Measurements from ENCODE around the gene GRID1.
"Not testable (repeated sequence)": the region's sequence is repeated elsewhere in the genome, so short reads cannot be mapped to it uniquely, and the experiment has no call there.

The GRID1 gene

DNA sequence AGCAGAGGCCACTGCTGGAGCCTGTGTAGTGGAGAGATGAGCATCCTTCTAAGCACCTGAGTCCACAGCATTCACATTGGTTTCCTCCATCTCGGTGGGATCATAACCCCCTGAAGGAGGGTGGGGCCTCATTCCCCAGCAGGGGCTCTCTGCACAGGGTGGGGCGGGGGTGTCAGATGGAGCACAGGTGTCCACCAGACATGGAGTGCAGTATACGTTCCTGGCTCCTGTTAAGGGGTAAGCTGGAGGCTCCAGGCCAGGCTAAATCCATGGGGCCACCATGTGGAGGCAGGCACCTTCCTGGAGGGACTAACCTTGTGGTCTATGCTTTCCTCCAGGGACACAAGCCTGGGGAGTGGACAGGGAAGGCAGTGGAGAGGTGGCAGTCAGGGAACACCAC lies 252.6 kb downstream of the GRID1 start:
- no peak for DNase-seq

DNA sequence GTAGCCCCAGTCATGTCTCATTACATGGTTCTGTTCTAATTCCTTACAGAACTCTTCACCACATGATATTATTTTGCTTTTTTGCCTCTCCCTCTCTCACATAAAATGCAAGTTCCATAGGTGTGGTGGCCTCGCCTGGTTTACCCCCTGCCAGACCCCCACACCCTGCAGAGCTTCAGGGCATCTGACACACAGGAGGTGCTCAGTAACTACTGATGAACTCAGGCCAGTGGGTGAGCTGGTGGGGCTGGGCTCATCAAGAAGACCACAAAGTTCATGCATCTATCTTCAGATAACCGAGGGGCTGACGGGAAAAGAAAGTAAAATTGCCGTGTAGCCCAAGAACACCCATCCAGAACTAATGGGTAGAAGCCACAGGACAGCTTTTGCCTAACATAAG lies 253.1 kb downstream of the GRID1 start:
- DNase-seq, result no peak

DNA sequence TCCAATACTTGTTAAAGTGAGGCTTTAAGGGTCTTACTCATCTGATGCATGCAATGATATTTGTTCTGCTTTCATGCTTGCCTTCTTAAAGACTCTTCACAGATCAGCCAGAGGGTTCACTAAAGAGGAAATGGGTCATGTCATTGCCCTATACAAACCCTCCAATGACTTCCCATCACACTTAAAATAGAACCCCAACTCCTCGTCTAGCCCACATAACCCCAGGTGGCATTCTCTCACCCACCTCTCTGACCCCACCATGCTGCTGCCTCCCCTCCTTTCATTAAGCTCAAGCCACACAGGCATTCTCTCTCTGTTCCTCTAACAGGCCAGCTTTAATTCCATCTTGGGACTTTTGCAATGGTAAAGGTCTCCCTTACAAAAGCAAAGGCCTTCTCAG lies 253.6 kb downstream of the GRID1 start:
- no peak for DNase-seq

DNA sequence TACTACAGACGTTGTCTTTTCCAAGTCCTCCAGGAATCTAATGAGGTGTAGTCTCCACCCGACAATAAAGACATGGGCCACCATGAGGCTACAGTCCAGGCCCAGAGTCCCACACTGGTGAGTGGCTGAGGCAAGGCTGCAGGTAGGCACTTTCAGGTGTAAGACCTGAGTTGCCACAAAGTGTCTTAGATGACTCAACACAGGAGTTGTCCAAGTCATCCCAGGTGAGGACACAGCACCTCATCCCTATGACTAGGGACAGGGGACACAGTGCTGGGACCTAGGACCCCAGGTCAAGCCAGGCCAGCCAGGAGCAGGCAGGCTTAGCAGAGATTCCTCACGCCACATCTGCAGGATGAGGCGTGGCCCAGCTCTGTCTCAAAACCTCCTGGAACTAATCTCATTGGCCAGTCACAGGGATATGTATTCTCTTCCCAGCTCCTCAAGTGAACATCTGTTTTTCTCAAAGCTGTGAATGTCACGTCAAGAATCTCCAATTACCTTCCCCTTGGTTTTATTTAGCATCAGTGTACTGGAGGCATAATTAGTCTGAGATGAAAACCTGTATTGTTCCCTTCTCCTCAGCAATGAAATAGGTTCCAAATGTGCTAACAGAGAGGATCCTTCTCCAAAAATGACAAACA lies 254.6 kb downstream of the GRID1 start:
- no peak for DNase-seq

DNA sequence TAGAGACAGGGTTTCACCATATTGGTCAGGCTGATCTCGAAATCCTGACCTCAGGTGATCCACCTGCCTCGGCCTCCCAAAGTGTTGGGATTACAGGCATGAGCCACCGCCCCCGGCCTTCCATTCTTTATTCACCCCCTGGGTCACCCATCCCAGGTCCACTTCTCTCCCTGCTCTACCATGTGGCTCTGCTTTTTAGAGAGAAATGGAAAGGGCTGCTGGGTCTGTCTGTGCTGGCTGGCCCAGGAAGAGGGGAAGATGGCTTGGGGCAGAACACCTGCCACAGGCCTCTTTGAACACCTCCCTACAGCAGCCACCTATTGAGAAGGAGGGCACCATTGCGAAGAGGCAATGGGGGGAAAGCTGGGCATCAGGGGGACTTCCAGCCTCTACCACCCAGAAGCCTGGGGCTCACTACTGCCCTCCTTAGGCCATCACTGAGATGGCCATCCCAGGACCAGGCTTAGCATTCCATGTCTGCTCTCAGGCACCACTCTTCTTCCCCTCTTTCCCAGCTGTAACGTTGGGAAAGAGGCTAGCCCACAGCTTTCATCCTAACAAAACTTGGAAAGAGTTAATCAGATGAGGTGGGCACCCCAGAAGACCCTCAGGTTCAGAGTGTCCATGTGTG lies 256.3 kb downstream of the GRID1 start:
- no peak for DNase-seq

DNA sequence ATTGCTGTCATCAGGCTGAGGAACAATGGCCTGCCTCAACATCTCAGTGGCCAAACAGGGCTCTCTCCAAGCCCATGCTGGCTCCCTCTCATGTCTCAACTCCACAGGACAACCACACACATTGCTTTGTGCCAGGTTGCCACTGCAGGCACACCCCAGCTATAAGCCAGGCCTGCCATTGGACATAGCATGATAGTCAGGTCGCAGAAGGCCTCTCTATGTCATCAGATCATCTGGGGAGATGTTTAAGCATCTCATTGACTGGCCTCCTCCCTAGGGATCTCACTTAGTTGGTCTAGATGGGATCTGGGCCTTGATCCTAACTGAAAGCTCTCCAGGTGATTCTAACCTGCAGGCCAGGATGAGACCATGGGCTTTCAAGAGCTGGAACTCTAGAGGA lies 257.2 kb downstream of the GRID1 start:
- DNase-seq, result no peak

DNA sequence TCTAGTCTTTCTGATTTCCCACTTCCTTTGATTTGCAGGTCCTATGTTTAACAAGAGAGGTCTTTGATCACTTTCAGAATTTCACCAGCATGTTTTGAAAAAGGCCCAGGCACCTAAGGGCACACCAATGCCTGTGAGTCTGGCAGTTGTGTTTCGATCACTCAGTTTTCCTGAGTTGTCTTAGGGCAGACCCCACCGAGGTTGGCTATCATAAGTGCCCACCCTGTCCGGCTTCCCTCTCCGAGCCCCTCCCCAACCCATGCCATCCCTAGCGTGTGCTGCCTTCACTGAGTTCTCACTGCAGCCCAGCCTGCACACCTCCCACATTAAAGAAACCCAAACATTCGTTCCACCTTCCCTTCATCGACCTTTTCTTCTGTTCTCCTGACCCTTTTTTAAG lies 257.9 kb downstream of the GRID1 start:
- no peak for DNase-seq

DNA sequence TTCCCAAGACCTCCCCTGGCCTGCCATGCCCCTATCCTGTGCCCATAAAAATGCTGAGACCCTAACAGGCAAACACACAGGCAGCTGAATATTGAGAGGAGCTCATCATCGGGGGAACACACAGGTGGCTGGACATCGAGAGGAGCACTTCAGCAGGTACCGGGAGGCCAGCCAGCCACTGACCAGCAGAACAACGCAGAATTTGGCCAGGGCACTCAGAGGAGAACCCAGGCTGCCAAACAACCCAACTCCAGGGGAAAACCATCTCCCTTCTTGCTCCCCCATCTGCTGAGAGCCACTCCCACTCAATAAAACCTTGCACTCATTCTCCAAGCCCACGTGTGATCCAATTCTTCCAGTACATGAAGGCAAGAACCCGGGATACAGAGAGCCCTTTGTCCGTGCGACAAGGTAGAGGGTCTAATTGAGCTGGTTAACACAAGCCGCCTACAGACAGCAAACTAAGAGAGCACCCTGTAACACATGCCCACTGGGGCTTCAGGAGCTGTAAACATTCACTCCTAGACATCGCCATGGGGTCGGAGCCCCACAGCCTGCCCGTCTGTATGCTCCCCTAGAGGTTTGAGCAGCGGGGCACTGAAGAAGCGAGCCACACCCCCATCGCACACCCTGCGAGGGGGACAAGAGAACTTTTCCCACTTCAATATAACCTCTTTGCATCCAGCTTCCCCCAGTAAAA lies 258.8 kb downstream of the GRID1 start:
- DNase-seq, result not testable (repeated sequence)

DNA sequence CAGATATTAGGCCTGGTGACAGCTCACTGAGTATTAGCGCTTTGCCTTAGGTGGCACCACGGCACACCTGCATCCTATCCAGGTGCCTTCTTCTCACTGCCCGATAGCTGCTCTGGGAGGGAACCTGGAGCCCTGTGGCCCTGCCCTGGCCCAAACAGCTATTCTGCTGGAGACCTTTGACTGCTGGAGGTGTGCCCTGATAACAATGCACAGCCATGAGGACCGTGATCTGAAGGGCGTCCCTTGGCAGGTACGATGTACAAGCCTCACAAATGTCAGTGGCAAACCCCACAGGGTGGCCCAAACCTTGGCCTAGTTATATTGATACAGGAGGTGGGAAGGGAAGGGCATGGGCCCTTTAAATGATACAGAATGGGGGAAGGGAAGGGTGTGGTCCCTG lies 259.5 kb downstream of the GRID1 start:
- DNase-seq, result no peak

DNA sequence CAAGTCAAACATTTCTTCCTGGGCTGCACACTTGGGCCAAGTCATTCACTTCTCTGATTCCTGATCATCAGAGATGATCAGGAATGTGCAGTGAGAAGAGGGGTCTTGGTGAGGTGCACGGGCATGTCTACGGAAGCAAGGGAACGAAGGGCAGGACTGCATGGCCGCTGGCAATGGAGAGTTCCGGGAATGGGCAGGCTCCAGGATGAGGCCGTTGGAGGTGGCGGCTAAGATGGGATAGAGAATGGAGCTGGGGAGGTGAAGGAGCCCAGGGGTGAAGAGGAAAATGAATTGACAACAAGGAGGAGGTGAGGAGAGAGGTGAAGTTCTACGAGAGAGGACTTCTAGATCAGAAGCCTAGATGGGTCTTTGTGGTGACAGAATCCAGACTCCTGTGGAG lies 260.0 kb downstream of the GRID1 start:
- no peak for DNase-seq

DNA sequence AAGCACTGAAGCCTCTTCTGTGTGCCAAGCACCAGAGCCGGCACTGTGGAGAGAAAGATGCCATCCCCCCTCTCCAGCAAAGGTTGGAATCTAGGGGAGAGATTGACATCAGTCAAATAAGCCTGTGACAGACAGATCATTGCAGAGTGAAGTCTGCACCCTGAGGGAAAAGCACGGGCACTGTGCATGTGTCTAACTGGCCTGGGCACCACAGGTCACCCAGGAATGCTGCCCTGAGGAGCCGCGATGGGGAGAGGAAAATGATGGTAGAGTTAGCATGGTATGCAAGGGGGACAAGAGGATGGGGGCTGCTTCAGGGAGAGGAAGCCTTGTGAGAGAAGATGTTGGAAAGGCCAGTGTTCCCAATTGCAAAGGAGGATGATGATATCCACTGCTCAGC lies 261.0 kb downstream of the GRID1 start:
- no peak for DNase-seq

DNA sequence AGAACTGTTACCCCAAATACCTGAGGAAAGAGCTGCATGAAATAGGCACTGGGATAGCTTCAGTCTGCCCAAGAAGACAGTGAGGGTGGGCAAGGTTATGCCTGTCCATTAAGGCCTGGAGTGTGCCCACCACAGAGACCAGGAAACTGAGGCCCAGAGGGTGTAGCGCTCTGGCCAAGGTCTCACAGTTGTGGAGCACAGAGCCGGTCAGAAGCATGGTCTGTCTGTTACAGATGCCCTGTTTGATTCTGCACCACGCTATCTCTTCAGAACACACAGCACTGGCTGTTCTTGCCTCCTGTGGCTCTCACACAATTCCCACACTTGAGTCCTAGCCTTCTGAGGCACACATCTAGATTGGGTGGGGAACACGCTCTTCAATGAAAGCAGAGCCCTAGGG lies 261.4 kb downstream of the GRID1 start:
- DNase-seq, result no peak

DNA sequence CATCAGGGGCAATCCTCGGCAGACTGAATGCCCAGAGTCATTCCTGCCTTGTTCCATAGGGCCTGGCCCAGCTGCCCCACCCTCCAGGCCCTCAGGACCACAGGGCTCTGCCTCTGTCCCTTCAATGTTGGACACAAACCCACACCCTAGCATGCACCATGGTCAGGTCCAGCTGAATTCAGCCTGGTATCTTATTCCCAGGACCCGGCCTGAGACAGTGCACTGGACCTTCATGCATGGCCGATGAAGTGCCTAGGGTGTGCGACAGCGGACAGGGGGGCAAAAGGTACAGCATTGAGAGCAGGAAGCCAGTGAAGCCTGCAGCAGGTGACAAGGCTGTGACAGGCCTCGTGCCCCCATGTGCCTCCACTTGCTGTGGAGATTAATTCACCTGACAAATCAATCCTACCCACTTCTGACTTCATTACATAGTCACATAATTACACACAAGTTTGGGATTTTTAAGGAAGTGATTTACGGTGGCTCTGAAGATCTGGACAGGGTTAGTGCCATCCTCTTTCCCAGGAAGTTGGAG lies 261.9 kb downstream of the GRID1 start:
- DNase-seq, result no peak

DNA sequence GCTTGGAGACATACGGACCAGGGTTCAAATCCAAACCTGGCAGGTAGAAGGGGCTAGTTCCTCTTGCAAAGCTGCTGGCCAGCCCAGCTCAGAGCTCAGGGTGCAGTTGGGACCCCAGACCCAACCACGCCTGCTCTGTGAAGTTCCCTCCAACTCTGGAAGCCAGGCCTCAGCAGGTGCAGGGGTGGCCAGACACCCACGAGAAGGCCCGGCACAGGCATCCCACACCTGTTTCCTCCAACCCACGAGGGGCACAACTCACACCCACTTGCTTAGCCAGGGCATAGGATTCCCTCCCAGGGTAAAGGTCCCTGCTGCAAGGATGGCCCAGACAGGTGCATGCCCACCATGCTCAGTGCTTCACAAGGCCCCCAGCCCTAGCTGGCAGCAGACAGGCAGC lies 262.4 kb downstream of the GRID1 start:
- DNase-seq, result no peak

DNA sequence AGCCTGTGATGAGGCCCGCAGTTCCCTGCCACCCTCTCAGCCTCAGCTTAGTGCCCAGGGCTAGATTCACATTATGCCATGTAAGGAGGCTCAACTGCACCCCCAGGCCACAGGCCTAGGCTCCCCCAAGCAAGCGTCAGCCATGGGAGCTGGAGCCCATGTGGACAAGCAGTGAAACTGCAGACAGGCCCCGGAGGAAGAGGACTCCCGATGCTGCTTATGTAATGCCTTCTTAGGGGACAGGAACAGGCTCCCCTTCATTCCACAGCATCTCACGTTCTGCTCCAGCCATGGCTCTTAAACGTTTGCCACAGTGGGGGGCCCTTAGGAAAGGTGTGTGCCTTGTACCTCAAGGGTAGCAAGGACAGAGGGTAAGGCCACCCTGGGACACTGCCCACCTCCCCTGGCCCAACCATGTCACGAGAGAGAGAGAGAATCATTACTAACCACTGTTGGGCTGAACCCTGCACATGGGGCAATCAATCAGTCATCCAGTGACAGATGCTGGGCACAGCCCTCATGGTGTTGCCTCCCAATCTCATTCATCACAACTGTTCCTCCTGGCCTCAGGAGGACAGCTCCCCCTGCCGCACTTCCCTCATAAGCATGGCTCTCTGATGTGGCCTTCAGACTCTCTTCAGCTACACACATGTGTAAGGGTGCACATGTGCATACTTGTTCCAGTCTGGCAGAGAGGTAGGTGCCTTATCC lies 263.0 kb downstream of the GRID1 start:
- DNase-seq, result no peak

DNA sequence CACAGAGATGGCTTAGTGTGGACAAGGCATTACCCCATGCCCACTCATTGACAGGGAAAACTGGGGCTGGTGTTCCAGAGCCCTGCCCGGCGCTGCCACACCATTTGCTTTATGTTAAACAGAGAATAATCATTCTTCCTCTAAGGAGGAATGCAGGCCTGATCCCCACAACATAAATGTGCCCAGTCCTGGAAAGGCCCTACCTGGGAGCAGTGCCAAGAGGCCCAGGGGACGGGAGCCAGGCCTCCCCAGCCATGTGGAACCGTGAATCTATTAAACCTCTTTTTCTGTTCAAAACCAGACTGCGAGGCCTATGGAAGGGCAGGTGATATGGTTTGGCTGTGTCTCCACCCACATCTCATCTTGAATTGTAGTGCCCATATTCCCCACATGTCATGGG lies 264.1 kb downstream of the GRID1 start:
- DNase-seq, result no peak

DNA sequence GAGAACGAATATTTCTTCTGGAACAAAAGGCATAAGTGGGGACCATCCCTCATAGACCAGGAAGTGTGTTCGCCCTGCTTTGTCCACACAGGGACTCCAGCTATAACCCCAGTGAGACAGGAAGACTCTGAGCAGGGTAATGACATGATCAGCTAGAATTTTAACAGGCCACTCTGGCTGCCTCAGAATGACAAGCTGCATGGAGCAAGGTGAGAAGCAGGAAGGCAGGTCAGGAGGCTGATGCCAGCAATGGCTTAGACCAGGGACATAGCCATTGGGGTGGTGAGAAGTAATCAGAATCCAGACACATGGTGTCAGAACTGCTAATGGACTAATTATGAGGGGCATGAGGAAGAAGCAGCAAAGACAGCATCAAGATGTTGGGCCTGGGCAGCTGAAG lies 264.6 kb downstream of the GRID1 start:
- DNase-seq, result no peak

DNA sequence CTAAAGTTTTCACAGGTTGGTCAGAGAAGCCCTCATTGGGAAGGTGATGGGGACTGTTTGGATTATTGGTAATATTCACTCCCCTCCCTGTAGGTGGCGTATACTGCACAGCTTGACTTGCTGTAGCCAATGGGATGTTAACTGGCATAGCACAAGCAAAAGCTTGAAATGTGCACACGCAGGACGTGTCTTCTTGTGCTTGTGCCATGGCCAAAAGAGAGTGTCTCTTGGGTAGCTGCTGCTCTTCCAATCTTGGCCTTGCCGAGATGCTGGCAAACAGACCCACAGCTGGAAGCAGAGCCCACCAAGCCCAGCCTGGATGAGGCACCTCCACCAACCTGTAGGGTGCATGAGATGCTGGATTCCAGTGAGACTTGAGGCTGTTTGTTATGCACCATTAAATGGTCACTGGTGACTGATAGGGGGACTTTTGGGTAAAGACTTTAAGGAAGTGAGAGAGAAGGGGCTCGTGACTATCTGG lies 266.0 kb downstream of the GRID1 start:
- DNase-seq, result peak in 1 of 2 experiments; percentile 5

DNA sequence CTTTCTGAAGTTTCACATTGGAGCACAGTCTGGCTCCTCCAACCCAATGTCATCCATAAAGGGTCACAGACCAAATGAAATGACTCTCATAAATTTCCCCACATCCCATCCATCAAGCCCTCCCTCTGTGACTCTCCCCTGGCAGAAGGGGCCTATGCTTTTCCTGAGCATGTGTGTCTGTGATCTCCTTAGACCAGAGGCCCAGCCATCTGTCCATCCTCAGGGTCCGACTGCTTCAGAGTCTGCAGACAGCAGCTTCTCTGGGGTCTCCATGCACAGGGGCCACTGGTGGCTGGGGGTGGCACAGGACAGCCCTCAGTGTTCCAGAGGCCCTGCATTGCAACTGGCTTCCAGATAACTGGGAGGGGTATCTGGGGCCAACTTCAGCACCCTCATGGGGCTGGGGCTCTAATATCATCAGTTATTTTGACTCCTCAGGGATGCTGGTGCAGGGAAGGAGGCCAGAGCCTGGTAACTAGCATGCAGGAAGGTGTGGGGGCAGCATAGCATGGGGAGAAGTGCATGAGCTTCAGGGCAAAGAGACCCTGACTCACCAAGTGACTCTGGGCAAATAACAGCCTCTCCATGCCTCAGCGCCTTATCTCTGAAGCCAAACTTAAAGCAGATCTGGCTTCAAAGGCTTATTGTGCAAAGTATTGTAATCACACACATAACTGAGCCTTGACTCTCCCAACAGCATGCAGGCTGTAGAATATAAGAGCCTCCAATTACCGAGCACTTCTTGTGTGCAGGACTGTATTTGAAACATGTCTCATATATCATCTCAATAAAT lies 266.9 kb downstream of the GRID1 start:
- no peak for DNase-seq

DNA sequence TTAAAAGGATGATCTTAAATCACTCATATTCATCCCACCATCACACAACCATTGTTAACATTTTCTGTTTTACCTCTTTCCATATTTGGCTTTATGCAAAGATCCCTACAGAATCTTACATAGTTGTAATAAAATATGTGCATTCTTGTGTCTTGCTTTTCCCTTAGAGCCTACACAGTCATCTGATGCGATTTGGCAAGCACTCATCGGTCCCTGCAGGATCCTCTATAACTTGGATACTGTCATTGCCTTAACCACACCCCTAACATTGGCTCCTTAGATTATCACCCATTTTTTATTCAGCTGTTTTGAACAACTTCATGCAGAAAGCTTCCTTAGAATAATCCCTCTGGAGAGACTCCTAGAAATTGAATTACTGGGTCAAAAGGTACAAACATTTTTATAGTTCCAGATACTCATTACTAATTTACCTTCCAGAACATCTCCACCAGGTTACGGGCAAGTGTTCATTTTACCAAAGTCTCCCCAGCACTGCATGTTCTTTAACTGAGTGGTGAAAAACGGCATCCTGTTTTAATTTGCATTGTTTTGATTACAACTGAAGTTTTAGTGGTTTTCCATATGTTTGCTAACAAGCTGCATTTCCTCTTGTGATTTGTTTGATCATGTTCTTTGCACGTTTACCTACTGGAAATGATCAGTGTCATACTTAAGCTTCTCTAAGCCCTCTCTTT lies 268.3 kb downstream of the GRID1 start:
- DNase-seq, result no peak

DNA sequence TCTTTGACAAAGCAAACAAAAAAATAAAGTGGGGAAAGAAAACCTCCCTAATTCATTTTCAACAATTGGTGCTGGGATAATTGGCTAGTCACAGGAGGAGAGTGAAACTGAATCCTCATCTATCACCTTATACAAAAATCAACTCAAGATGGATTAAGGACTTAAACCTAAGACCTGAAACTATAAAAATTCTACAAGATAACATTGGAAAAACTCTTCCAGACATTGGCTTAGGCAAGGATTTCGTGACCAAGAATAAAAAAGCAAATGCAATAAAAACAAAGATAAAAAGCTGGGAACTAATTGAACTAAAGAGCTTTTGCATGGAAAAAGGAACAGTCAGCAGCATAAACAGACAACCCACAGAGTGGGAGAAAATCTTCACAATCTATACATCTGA lies 271.5 kb downstream of the GRID1 start:
- DNase-seq, result not testable (repeated sequence)

DNA sequence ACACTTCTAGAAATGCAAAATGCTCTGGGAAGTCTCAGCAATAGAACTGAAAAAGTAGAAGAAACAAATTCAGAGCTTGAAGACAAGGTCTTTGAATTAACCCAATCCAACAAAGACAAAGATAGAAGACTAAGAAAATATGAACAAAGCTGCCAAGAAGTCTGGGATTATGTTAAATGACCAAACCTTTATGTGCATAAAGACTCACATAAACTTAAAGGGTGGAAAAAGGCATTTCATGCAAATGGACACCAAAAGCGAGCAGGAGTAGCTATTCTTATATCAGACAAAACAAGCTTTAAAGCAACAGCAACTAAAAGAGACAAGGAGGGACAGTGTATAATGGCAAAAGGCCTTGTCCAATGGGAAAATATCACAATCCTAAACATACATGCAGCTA lies 274.3 kb downstream of the GRID1 start:
- not testable (repeated sequence) for DNase-seq

Measured in NCI-H1930 (cell line).